D721Med (cell line): ENCODE measurements around the gene DLL3.

Source experiments
- DNase-seq: peaks from one replicate; pipeline ENCODE4 v3.0.0; 2011; ENCODE audit warnings: low spot score; ENCODE audit not compliant: insufficient read length
- FAIRE-seq: peaks from 2 replicates; lab custom pipeline; 2011; peaks lifted over from hg19 to GRCh38; lab: Jason Lieb, UNC
- CTCF ChIP-seq: IDR thresholded peaks from 2 replicates; pipeline ENCODE4 v1.5.1; 2012; ENCODE audit warnings: mild to moderate bottlenecking, control low read depth; ENCODE audit not compliant: insufficient read depth; ENCODE audit errors: missing control alignments

Gene DLL3

GRCh38 chr19:39524495-39524894, 25.7 kb downstream of the DLL3 start:
- TF ChIP-seq CTCF: no peak
- DNase-seq (no peak), FAIRE-seq (no peak)

GRCh38 chr19:39525205-39525604, 26.5 kb downstream of the DLL3 start:
- DNase-seq (no peak), FAIRE-seq (no peak)
- TF ChIP-seq CTCF: no peak

DNA sequence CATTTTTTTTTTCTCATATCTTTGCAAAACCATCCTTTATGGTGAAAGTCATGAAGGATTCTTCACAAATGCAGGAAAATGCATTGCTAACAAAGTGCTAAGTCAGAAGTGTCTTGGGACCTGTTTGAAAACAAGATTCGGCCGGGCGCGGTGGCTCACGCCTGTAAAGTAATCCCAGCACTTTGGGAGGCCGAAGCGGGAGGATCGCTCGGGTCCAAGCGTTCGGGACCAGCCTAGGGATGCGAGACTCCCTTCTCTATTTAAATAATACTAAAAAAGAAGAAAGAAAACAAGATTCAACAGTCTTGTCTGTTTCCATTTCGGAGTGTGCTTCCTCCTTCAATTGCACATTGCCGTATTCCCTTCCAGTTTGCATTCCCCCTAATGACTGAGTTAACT, 33.1 kb downstream of the DLL3 start:
- DNase-seq (no peak), FAIRE-seq (no peak)
- TF ChIP-seq CTCF: no peak

GRCh38 chr19:39532233-39533002, 33.7 kb downstream of the DLL3 start, which contains the start of gene EID2B:
Gene EID2B, minus strand, starts transcription at chr19:39532852. Its CDS starts 50 bp downstream, at chr19:39532802.
- peak; percentile 85 for DNase-seq
- FAIRE-seq: no peak
- TF ChIP-seq CTCF: peak; percentile 99

- no peak for TF ChIP-seq CTCF
- FAIRE-seq (no peak), DNase-seq (no peak)
Measured at GRCh38 chr19:39533003-39533512, 34.3 kb downstream of the DLL3 start.

DNA sequence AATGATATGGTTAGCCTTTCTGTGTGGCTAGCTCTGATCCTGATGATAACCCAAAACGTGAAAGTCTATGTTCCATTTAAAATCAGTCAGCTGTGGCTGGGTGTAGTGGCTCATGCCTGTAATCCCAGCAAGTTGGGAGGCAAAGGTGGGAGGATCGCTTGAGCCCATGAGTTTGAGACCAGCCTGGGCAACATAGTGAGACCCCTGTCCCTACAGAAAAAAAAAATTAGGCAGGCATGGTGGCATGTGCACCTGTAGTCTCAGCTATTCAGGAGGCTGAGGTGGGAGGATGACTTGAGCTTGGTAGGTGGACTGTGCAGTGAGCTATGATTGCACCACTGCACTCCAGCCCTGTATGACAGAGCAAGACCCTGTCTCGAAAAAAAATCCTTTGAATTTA, 35.0 kb downstream of the DLL3 start:
- DNase-seq: no peak
- TF ChIP-seq CTCF: no peak
- no peak for FAIRE-seq

DNA sequence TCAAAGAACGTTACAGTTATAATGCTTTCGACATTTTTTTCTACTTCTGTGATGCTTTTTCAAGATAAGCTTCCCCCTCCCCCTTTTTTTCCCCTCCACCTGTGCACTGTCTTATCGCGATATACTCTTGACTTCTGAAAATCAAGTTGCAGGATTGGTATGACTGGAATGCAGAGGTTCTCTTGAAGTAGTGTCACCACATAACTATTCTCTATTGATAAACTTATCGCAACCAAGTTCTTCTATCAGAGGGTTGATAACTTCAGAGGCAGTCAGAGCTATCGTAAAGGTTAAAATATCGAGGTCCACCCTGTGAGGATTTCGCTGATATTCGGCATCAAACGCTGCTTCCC, 40.4 kb downstream of the DLL3 start:
- DNase-seq: no peak
- no peak for TF ChIP-seq CTCF

More for the DNA sequence above, 40.4 kb downstream of the DLL3 start:
- FAIRE-seq: no peak
